GM18907 (cell line): ENCODE measurements around the gene ANAPC13.

ENCODE experiments used
- ATAC-seq: cut with Tn5 transposase; IDR thresholded peaks from one replicate; pipeline ENCODE4 v1.9.1; 2021; ENCODE audit warnings: mild to moderate bottlenecking, moderate library complexity; ENCODE audit not compliant: unreplicated experiment

Gene ANAPC13

DNA sequence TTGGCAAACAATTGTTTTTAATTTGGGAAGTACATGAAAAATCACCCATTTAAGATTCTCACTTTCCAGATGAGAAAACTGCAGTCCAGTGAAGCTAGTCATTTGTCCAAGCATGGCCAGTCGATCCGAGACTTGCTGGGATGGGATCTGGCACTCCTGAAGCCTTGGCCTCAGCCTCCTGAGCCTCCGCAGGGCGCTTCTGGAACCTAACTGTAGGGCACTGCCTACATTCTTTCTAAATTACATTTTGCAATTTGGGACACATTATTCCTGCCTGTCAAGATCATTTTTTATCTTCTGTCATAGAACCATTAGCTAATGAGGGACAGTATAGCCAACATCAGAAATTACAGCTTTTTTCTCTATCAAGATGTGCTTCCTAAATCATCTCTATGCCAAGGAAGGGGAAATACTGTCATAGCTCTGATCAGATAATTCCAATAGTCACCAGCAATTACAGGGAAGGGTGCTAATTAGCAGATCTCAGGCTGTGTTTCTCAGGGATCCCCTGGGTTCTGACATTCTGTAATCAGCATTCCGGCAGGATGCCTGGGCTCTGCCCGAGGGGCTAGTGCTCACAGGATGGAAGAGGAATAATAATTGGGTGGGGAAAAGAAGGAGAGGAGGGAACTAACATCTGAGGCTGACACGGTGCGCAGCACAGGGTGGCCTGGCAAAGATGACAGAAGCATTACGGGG, 28.3 kb downstream of the ANAPC13 start:
- no peak for ATAC-seq

DNA sequence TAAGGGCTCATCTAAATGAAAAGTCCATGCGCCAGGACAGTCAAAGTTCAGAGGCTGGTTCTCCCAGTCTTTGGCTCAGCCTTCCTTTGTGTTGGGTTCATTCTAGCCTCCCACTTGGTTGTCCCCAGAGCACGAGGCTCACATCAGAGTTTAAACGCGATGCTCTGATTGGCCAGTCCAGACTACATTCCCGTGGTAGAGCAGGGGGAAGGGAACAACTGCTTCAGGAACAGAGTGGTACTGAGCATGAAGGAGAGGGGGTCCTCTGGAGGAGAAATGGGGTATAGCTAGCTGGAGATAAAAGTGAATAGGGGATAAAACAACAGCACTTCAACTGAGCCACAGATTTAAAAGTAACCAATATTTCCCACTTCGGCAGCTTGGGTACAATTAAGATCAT, 32.2 kb downstream of the ANAPC13 start:
- no peak for ATAC-seq

DNA sequence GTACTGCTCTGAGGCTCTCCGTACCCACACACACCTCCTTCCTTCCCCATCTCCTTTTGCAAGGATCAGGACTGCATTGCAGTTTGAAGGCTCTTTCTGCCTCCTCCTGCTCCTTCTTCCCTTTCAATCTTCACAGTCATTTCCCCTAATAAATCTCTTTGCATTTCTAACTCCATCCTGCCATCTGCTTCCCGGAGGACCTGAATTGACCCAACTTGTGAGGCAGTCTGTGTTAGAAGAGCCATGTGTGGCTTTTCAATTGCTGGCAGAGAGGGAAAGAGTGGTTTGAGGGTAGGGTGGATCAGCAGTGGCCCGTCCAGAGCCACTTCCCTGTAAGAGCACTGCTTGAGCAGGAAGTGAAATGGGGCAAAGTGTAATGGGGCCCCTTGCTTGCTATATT, 35.8 kb downstream of the ANAPC13 start:
- no peak for ATAC-seq

GRCh38 chr3:134449277-134449676, 36.5 kb downstream of the ANAPC13 start:
- ATAC-seq = no peak

DNA sequence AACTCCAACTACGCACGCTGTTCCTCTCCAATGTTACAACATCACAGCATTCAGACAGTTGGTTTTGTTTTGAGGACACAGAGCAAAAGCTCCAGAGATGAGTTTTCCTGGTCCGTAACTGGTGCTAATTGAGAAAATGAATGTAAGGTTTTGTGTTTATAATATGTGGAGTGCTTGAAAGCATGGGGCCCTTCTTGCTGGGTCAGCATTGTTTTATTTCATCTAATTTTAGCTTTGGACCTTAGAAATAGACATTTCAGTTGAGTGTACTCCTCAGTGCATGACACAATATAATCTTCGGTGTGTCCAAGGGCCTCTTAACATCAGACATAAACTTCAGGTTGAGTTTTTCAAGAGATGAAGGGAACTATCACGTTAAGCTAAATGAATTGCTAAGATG, 37.1 kb downstream of the ANAPC13 start:
- no peak for ATAC-seq

- no peak for ATAC-seq
These were observed 38.4 kb downstream of the ANAPC13 start for GRCh38 chr3:134447351-134447750.

GRCh38 chr3:134446800-134447199, 39.0 kb downstream of the ANAPC13 start:
- no peak for ATAC-seq

- ATAC-seq = no peak
These were observed 40.1 kb downstream of the ANAPC13 start for GRCh38 chr3:134445636-134446035.

- no peak for ATAC-seq
These were observed 40.7 kb downstream of the ANAPC13 start for GRCh38 chr3:134445095-134445494.

DNA sequence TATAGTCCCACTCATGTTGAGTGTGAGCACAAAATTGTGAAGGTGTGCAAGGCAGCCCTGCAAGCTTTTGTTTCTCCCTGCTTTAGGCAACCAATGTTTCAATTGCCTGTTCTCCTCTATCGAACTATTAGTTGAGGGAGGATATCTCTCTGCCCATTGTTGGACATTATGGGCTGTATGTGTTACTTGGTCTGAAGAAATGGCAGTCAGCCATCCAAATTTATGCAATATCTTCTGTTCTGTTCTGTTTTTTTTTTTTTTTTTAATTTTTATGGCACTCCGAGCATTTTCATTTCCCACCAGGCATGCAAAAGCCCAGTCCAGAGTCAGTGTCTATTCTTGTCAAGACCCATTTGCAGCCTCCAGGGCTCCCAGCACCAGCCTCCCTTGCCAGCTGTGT, 44.0 kb downstream of the ANAPC13 start:
- ATAC-seq = no peak

- no peak for ATAC-seq
These were observed 44.5 kb downstream of the ANAPC13 start for GRCh38 chr3:134441321-134441720.

- no peak for ATAC-seq
These were observed 48.5 kb downstream of the ANAPC13 start for GRCh38 chr3:134437211-134437752.

GRCh38 chr3:134432236-134432635, 53.5 kb downstream of the ANAPC13 start:
- no peak for ATAC-seq

GRCh38 chr3:134430950-134431445, 54.8 kb downstream of the ANAPC13 start:
- peak; percentile 61 for ATAC-seq

- ATAC-seq = no peak
These were observed 55.6 kb downstream of the ANAPC13 start for GRCh38 chr3:134430174-134430573.

- ATAC-seq = no peak
These were observed 57.4 kb downstream of the ANAPC13 start for GRCh38 chr3:134428401-134428800.
